Glutamatergic neuron (in vitro differentiated cells): ENCODE results near the gene MRPS10. TPM values are rescaled to one million over a fixed set of nuclear protein-coding genes. Genes with fewer than 3 reads are reported as not detected.

Experiments
- DNase-seq: peaks from one replicate; pipeline ENCODE4 v3.0.0; 2022
- H3K27ac Mint-ChIP-seq: one replicate; pipeline ENCODE4 v1.8.0; 2020; ENCODE audit warnings: mild to moderate bottlenecking, mixed read lengths, inconsistent platforms; ENCODE audit not compliant: unreplicated experiment
- H3K27me3 Mint-ChIP-seq: one replicate; pipeline ENCODE4 v1.8.0; 2020; ENCODE audit warnings: mild to moderate bottlenecking, moderate library complexity, mixed read lengths, inconsistent platforms; ENCODE audit not compliant: unreplicated experiment
- H3K36me3 Mint-ChIP-seq: one replicate; pipeline ENCODE4 v1.8.0; 2020; ENCODE audit warnings: mild to moderate bottlenecking, mixed read lengths, inconsistent platforms; ENCODE audit not compliant: unreplicated experiment
- H3K4me1 Mint-ChIP-seq: one replicate; pipeline ENCODE4 v1.8.0; 2020; ENCODE audit warnings: mild to moderate bottlenecking, low read depth, mixed read lengths, inconsistent platforms; ENCODE audit not compliant: unreplicated experiment
- H3K4me3 Mint-ChIP-seq: one replicate; pipeline ENCODE4 v1.8.0; 2020; ENCODE audit warnings: mild to moderate bottlenecking, mixed read lengths, inconsistent platforms; ENCODE audit not compliant: unreplicated experiment
- H3K9me3 Mint-ChIP-seq: one replicate; pipeline ENCODE4 v1.8.0; 2020; ENCODE audit warnings: mild to moderate bottlenecking, moderate library complexity, mixed read lengths, inconsistent platforms; ENCODE audit not compliant: unreplicated experiment
- total RNA-seq: library from RNA; stranded (reverse); fragmentation: NEBNext Ultra II Directional; extraction: Animal tissue kit (Norgen Biotek cat#: 25700); gene quantifications from one replicate; pipeline ENCODE4 v1.2.1, GENCODE V29; 2021; ENCODE audit not compliant: unreplicated experiment
- TF ChIP-seq, protein P1 (sequence below): fragments of 200-600 bp; sonication (generic); IDR thresholded peaks from one replicate; pipeline ENCODE4 v1.5.0; 2021; ENCODE audit not compliant: partially characterized antibody, unreplicated experiment

Gene MRPS10
- total RNA-seq, 1 donor from 2014 or later = 25.9 TPM

DNA sequence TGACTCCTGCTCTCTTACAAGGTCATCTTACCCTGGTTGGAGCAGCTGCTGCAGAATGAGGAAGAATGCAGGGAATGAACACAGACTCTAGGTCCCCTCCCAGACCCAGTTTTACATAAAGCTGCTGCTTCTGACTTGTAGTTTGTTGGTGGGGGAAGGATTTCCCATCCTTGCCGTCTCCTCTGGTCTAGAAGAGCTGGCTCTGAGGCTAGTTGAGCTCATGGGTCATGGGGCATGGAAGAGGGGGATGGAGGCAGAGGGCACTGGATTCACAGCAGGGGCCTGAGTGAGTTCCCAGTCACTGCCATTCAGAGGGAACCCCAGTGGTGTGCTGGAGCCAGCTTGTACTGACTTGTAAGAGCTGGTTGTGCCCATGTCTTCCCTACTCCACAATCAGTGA is 53.7 kb downstream of the MRPS10 start:
- Mint-ChIP-seq H3K9me3 (peaks cover 10% of the 10 kb centered on the region), H3K27me3 (peaks cover 10% of the 10 kb centered on the region), H3K27ac (no peak overlapping the region), H3K36me3 (peaks cover 6% of the 10 kb centered on the region), H3K4me3 (no peak overlapping the region), H3K4me1 (peaks cover 15% of the 10 kb centered on the region)
- no peak for DNase-seq
- TF ChIP-seq, protein P1, sequence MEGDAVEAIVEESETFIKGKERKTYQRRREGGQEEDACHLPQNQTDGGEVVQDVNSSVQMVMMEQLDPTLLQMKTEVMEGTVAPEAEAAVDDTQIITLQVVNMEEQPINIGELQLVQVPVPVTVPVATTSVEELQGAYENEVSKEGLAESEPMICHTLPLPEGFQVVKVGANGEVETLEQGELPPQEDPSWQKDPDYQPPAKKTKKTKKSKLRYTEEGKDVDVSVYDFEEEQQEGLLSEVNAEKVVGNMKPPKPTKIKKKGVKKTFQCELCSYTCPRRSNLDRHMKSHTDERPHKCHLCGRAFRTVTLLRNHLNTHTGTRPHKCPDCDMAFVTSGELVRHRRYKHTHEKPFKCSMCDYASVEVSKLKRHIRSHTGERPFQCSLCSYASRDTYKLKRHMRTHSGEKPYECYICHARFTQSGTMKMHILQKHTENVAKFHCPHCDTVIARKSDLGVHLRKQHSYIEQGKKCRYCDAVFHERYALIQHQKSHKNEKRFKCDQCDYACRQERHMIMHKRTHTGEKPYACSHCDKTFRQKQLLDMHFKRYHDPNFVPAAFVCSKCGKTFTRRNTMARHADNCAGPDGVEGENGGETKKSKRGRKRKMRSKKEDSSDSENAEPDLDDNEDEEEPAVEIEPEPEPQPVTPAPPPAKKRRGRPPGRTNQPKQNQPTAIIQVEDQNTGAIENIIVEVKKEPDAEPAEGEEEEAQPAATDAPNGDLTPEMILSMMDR = no peak

DNA sequence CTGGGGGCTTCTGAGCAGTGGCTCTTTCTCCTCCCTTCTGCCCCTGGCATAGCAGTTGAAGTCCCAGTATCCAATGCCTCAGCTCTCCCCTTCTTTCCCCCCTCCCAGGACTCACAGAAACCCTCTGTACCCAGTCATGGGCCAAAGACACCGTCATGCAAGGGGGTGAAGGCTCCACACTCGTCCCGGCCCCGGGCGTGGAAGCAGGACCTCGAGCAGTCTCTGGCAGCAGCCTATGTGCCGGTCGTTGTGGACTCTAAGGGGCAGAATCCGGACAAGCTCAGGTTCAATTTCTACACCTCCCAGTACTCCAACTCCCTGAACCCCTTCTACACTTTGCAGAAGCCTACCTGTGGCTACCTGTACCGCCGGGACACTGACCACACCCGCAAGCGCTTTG is 54.8 kb downstream of the MRPS10 start:
- H3K27ac Mint-ChIP-seq = no peak overlapping the region
- H3K36me3 Mint-ChIP-seq = peaks cover 6% of the 10 kb centered on the region
- peaks cover 8% of the 10 kb centered on the region for H3K9me3 Mint-ChIP-seq
- H3K27me3 Mint-ChIP-seq = peaks cover 8% of the 10 kb centered on the region
- DNase-seq = no peak
- H3K4me3 Mint-ChIP-seq = no peak overlapping the region
- peaks cover 15% of the 10 kb centered on the region for H3K4me1 Mint-ChIP-seq
- TF ChIP-seq, protein P1 = no peak

DNA sequence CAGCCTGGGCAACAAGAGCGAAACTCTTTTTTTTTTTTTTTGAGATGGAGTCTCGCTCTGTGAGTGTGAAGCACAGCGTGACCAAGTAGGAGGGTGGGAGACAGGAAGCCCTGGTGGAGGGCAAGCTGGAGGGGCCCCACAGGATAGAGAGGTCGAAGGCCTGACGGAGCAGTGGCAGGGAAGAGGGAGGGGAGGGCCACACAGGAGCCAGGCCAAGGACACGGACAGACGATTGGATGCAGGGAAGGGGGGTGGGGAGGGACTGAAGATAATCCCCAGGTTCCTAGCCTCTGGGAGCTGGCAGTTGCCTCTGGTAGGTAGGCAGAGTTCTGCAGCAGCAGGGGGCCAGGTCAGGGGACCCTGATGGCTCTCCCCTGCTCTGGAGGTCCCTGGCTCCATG is 55.3 kb downstream of the MRPS10 start:
- Mint-ChIP-seq H3K4me3 (no peak overlapping the region), H3K4me1 (peaks cover 15% of the 10 kb centered on the region), H3K9me3 (peaks cover 8% of the 10 kb centered on the region), H3K27ac (no peak overlapping the region), H3K36me3 (peaks cover 6% of the 10 kb centered on the region), H3K27me3 (peaks cover 8% of the 10 kb centered on the region)
- DNase-seq = no peak
- TF ChIP-seq, protein P1 = no peak

DNA sequence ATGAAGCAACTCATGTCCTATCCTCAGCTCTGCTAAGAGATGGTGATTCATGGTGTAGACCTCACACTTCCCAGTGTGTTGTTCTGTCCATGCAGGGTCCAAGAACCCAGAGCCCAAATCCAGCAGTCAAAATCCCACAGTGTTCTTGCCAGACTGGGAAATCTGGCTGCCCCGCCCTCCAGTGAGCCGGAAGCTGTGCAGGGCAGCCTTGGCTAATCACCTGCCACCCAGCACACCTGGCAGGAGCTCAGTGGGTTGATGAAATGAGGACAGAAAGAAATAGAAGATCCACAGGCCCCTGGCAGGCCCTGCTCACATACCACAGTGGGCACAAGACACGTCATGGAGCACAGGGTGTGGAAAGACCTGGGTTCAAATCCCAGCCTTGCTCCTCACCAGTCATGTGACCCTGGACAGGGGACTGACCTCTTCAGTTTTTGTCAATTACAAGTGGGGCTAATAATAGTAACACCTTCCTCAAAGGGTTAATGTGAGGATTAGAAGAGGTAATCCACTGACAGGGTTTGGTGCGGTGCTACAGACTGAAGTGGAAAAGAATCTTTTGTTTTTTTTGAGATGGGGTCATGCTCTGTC is 58.1 kb downstream of the MRPS10 start:
- H3K4me3 Mint-ChIP-seq = no peak overlapping the region
- H3K4me1 Mint-ChIP-seq = peaks cover 7% of the 10 kb centered on the region

DNA sequence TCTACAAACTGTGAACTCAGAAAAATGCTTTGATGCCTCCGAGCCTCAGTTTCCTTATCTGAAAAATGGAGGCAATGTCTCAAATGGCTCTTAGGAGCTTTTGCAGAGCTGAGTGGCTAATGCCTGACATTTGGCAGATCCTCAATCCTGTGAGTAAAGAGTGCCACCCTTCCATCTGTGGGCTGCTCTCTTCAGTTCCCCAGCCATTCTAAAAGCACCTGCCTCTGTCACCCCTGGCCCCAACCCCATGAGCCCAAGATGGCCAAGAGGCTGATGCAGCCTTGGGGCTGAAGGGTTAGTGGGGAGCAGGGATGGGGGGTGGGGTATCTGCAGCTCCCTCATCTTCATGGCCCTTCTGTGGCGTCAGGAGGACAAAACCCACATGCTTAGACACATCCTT is 59.0 kb downstream of the MRPS10 start:
- H3K27ac Mint-ChIP-seq = no peak overlapping the region

More for the DNA sequence above, 58.1 kb downstream of the MRPS10 start:
- H3K36me3 Mint-ChIP-seq = peaks cover 6% of the 10 kb centered on the region
- no peak for DNase-seq
- no peak overlapping the region for H3K27ac Mint-ChIP-seq
- peaks cover 5% of the 10 kb centered on the region for H3K27me3 Mint-ChIP-seq
- peaks cover 5% of the 10 kb centered on the region for H3K9me3 Mint-ChIP-seq
- TF ChIP-seq, protein P1 = no peak

More for the DNA sequence above, 59.0 kb downstream of the MRPS10 start:
- Mint-ChIP-seq H3K36me3 (peaks cover 6% of the 10 kb centered on the region), H3K4me3 (no peak overlapping the region), H3K4me1 (peaks cover 11% of the 10 kb centered on the region), H3K9me3 (peaks cover 9% of the 10 kb centered on the region), H3K27me3 (peaks cover 11% of the 10 kb centered on the region)
- no peak for DNase-seq
- TF ChIP-seq, protein P1 = no peak
